Activated B cell treated with CpG ODN at 0.5 μM for 24 hours (primary cell): ENCODE results near the gene DYNC1I1. TPM values are rescaled to one million over a fixed set of nuclear protein-coding genes. Genes with fewer than 3 reads are reported as not detected.

ENCODE experiments used
- ATAC-seq: fragments of 200-7000 bp; cut with Tn5 transposase; one replicate; pipeline ENCODE4 v1.10.0; 2021; ENCODE audit warnings: low read depth, mild to moderate bottlenecking, moderate library complexity
- CTCF ChIA-PET: fragments of 350-600 bp; sonication (Branson Sonifier 250); formaldehyde crosslinking; loops from one replicate; lab custom pipeline; 2021; ENCODE audit warnings: antibody characterized with exemption; lab: Charles Lee
- POLR2A ChIA-PET: fragments of 350-600 bp; sonication (Branson Sonifier 250); formaldehyde crosslinking; loops from one replicate; lab custom pipeline; 2021; ENCODE audit warnings: antibody characterized with exemption; lab: Charles Lee
- DNase-seq: peaks from one replicate; pipeline ENCODE4 v3.0.0; 2022
- H3K27ac Mint-ChIP-seq: one replicate; pipeline ENCODE4 v1.8.0; 2020; ENCODE audit warnings: mixed read lengths
- H3K27me3 Mint-ChIP-seq: one replicate; pipeline ENCODE4 v1.8.0; 2021; ENCODE audit warnings: mixed read lengths
- H3K36me3 Mint-ChIP-seq: one replicate; pipeline ENCODE4 v1.8.0; 2021; ENCODE audit warnings: low read depth, mixed read lengths
- H3K4me1 Mint-ChIP-seq: one replicate; pipeline ENCODE4 v1.8.0; 2021; ENCODE audit warnings: mixed read lengths
- H3K4me3 Mint-ChIP-seq: one replicate; pipeline ENCODE4 v1.8.0; 2020; ENCODE audit warnings: mild to moderate bottlenecking, mixed read lengths
- H3K9me3 Mint-ChIP-seq: one replicate; pipeline ENCODE4 v1.8.0; 2020; ENCODE audit warnings: mixed read lengths
- intact Hi-C: fragments of 100-400 bp; cut with micrococcal nuclease; formaldehyde crosslinking; loops from one replicate; pipeline ENCODE4 v1.15.1; 2024
- total RNA-seq: library from RNA; stranded (reverse); gene quantifications from 2 replicates; pipeline ENCODE4 v1.2.3, GENCODE V29; 2022
- TF ChIP-seq, protein P1 (sequence below): fragments of 200-600 bp; IDR thresholded peaks from one replicate; pipeline ENCODE4 v1.8.0; 2022; ENCODE audit warnings: antibody characterized with exemption, mild to moderate bottlenecking

Gene DYNC1I1
- total RNA-seq, 1 donor from 2014 or later = not detected

GRCh38 chr7:95999481-95999880, 227.1 kb downstream of the DYNC1I1 start:
- no peak overlapping the region for H3K27ac Mint-ChIP-seq
- H3K9me3 Mint-ChIP-seq = no peaks in the 10 kb centered on the region
- intact Hi-C loops = no loop called here
- no peak for DNase-seq
- H3K27me3 Mint-ChIP-seq = no peaks in the 10 kb centered on the region
- no peaks in the 10 kb centered on the region for H3K36me3 Mint-ChIP-seq
- ChIA-PET POLR2A (no interaction called here), CTCF (no interaction called here)
- TF ChIP-seq, protein P1, sequence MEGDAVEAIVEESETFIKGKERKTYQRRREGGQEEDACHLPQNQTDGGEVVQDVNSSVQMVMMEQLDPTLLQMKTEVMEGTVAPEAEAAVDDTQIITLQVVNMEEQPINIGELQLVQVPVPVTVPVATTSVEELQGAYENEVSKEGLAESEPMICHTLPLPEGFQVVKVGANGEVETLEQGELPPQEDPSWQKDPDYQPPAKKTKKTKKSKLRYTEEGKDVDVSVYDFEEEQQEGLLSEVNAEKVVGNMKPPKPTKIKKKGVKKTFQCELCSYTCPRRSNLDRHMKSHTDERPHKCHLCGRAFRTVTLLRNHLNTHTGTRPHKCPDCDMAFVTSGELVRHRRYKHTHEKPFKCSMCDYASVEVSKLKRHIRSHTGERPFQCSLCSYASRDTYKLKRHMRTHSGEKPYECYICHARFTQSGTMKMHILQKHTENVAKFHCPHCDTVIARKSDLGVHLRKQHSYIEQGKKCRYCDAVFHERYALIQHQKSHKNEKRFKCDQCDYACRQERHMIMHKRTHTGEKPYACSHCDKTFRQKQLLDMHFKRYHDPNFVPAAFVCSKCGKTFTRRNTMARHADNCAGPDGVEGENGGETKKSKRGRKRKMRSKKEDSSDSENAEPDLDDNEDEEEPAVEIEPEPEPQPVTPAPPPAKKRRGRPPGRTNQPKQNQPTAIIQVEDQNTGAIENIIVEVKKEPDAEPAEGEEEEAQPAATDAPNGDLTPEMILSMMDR = no peak
- H3K4me1 Mint-ChIP-seq = no peaks in the 10 kb centered on the region
- no peak for ATAC-seq
- H3K4me3 Mint-ChIP-seq = no peak overlapping the region

DNA sequence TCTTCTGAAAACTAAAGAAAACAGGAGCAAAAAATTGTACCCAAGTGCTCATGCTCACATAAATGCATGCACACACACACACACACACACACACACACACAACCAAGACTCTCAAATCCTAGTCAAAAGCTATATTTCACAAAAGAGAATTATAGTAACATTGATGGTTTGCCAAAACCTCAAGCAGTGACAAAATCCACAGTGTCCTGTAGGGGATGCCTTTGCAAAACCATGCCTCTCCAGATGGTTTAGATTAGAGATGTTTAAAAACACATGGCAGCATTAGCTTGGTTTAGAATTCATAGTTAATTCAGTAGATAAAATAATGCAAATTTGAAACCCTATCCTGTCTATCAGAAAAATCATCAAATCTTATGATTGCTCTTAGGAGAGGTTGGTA, 232.2 kb downstream of the DYNC1I1 start:
- Mint-ChIP-seq H3K4me1 (no peaks in the 10 kb centered on the region), H3K27me3 (peaks cover 3% of the 10 kb centered on the region), H3K9me3 (no peaks in the 10 kb centered on the region), H3K4me3 (no peak overlapping the region), H3K27ac (no peak overlapping the region), H3K36me3 (no peaks in the 10 kb centered on the region)
- ATAC-seq (no peak), DNase-seq (no peak)
- intact Hi-C loops = no loop called here
- TF ChIP-seq, protein P1 = no peak
- CTCF ChIA-PET = no interaction called here
- POLR2A ChIA-PET = no interaction called here

GRCh38 chr7:96005271-96005670, 232.9 kb downstream of the DYNC1I1 start:
- Mint-ChIP-seq H3K27me3 (peaks cover 3% of the 10 kb centered on the region), H3K4me3 (no peak overlapping the region), H3K36me3 (no peaks in the 10 kb centered on the region), H3K27ac (no peak overlapping the region), H3K4me1 (no peaks in the 10 kb centered on the region), H3K9me3 (no peaks in the 10 kb centered on the region)
- no peak for ATAC-seq
- DNase-seq = no peak
- TF ChIP-seq, protein P1 = no peak
- CTCF ChIA-PET = no interaction called here
- POLR2A ChIA-PET = no interaction called here
- intact Hi-C loops = no loop called here

DNA sequence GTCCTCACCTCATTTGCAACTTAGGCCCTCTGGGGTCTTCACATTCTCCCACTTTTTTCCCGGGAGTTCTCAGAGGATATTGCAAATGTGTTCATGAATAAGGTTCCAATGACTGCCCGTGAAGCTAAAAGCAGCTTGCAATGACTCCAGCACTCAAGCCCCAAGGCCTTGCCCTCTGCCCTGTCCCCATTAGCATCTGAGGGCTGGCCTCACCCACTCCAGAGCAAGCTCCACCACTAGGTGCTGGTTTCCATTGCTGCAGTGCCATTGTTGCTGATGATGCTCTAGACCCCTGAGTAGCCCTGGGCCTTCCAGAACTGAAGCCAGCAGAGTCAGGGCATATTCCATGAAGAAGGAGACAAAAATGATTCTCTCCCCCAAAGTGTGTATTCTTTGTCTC, 236.8 kb downstream of the DYNC1I1 start:
- Mint-ChIP-seq H3K4me3 (no peak overlapping the region), H3K27ac (no peak overlapping the region), H3K4me1 (no peaks in the 10 kb centered on the region), H3K36me3 (no peaks in the 10 kb centered on the region), H3K27me3 (peaks cover 3% of the 10 kb centered on the region), H3K9me3 (no peaks in the 10 kb centered on the region)
- intact Hi-C loops = no loop called here
- POLR2A ChIA-PET = no interaction called here
- CTCF ChIA-PET = no interaction called here
- ATAC-seq = no peak
- TF ChIP-seq, protein P1 = no peak
- no peak for DNase-seq

DNA sequence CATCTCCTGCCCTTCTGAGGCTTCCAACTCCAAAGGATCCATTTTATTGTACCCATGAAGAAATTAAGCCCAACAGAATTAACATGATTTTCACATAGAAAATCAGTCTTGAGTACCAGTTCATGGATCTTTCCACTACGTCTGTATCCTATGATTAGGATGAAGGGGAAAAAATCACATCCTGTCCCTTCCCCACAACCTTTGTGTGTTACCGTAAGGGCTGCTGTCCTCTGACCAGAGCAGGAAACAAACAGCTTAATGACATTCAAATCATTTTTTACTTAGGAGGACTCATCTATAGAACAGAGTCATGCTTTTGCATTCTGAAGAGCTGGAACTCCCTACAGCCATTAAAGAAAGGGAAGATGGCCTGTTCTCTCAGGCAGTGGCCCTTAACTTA, 241.5 kb downstream of the DYNC1I1 start:
- no peak for ATAC-seq

More for the DNA sequence above, 241.5 kb downstream of the DYNC1I1 start:
- ChIA-PET POLR2A (no interaction called here), CTCF (no interaction called here)
- intact Hi-C loops = no loop called here
- Mint-ChIP-seq H3K27me3 (peaks cover 3% of the 10 kb centered on the region), H3K36me3 (no peaks in the 10 kb centered on the region), H3K9me3 (no peaks in the 10 kb centered on the region), H3K4me3 (no peak overlapping the region), H3K27ac (no peak overlapping the region), H3K4me1 (no peaks in the 10 kb centered on the region)
- no peak for DNase-seq
- TF ChIP-seq, protein P1 = no peak
